CD14-positive monocyte (primary cell): ENCODE data around the gene PLA2G3. TPM values are rescaled to one million over a fixed set of nuclear protein-coding genes. Genes with fewer than 3 reads are reported as not detected.

Experiments used
- DNase-seq, 3 donors: peaks; one replicate each; pipeline ENCODE4 v3.0.0-alpha.2; 2011 to 2022
- H2AFZ ChIP-seq: 2 replicates; pipeline ENCODE4 v1.6.0; 2012; ENCODE audit warnings: mild to moderate bottlenecking, low read depth, low read length, inconsistent platforms; ENCODE audit not compliant: insufficient read depth, poor library complexity, severe bottlenecking
- H3K27ac ChIP-seq, 2 donors: 1 replicate in 1 of 2; 2 replicates in 1 of 2; pipeline ENCODE4 v1.5.1; 2012 to 2013; ENCODE audit warnings: low read length in 2 of 2, control low read depth in 1 of 2, inconsistent platforms in 1 of 2, low read depth in 1 of 2, mild to moderate bottlenecking in 1 of 2
- H3K27me3 ChIP-seq, 2 donors: one replicate each; pipeline versions ENCODE4 v1.6.0 to v1.6.1; 2011 to 2013; ENCODE audit warnings: low read length in 2 of 2; ENCODE audit not compliant: control insufficient read depth in 2 of 2, insufficient read depth in 2 of 2
- H3K36me3 ChIP-seq, 2 donors: replicated peaks in 1 of 2; 1 replicate in 1 of 2; 2 replicates in 1 of 2; pipeline versions ENCODE4 v1.5.1 to v1.6.1; 2012 to 2013; ENCODE audit warnings: low read length in 2 of 2, control low read depth in 1 of 2, inconsistent platforms in 1 of 2, mild to moderate bottlenecking in 1 of 2; ENCODE audit not compliant: insufficient read depth in 2 of 2, control insufficient read depth in 1 of 2
- H3K4me1 ChIP-seq, 2 donors: 1 replicate in 1 of 2; 2 replicates in 1 of 2; pipeline versions ENCODE4 v1.5.1 to v1.6.1; 2012 to 2013; ENCODE audit warnings: low read length in 2 of 2, control low read depth in 1 of 2, inconsistent platforms in 1 of 2, mild to moderate bottlenecking in 1 of 2, moderate library complexity in 1 of 2; ENCODE audit not compliant: insufficient read depth in 2 of 2, control insufficient read depth in 1 of 2
- H3K4me2 ChIP-seq: replicated peaks from 2 replicates; pipeline ENCODE3; 2012; ENCODE audit warnings: low read length, moderate library complexity, mild to moderate bottlenecking; ENCODE audit not compliant: poor library complexity, severe bottlenecking; ENCODE audit errors: extremely low read depth
- H3K4me3 ChIP-seq, 3 experiments: fragments of 200-600 bp in 1 of 3; sonication (generic) in 1 of 3; replicated peaks in 1 of 3; 1 replicate in 2 of 3; 2 replicates in 1 of 3; pipeline ENCODE4 v1.5.1; 2011 to 2013; ENCODE audit warnings: low read length in 3 of 3, mild to moderate bottlenecking in 3 of 3, control low read depth in 2 of 3, low read depth in 2 of 3, inconsistent platforms in 1 of 3, moderate library complexity in 1 of 3
- H3K79me2 ChIP-seq: 2 replicates; pipeline ENCODE4 v1.6.0; 2012; ENCODE audit warnings: mild to moderate bottlenecking, control low read depth, inconsistent platforms, low read length, moderate library complexity; ENCODE audit not compliant: insufficient read depth
- H3K9ac ChIP-seq: 2 replicates; pipeline ENCODE4 v1.6.0; 2017; ENCODE audit warnings: low read length, mild to moderate bottlenecking; ENCODE audit not compliant: insufficient read depth, poor library complexity, severe bottlenecking
- H3K9me3 ChIP-seq, 2 donors: replicated peaks in 1 of 2; 1 replicate in 1 of 2; 2 replicates in 1 of 2; pipeline versions ENCODE4 v1.5.1 to v1.6.1; 2012 to 2013; ENCODE audit warnings: low read length in 2 of 2, control low read depth in 1 of 2; ENCODE audit not compliant: control insufficient read depth in 1 of 2, insufficient read depth in 1 of 2
- H4K20me1 ChIP-seq: 2 replicates; pipeline ENCODE4 v1.6.0; 2012; ENCODE audit warnings: mild to moderate bottlenecking, low read length, control low read depth, moderate library complexity; ENCODE audit not compliant: insufficient read depth
- H3K27ac Mint-ChIP-seq, 7 donors: one replicate each; pipeline ENCODE4 v1.8.0; 2020; ENCODE audit warnings: mild to moderate bottlenecking in 7 of 7, mixed read lengths in 7 of 7, moderate library complexity in 6 of 7, inconsistent platforms in 2 of 7
- H3K27me3 Mint-ChIP-seq, 3 donors: one replicate each; pipeline ENCODE4 v1.8.0; 2021 to 2022; ENCODE audit warnings: low read depth in 3 of 3, mild to moderate bottlenecking in 3 of 3, mixed read lengths in 3 of 3, moderate library complexity in 3 of 3, inconsistent platforms in 1 of 3
- H3K36me3 Mint-ChIP-seq, 2 donors: one replicate each; pipeline ENCODE4 v1.8.0; 2020; ENCODE audit warnings: mixed read lengths in 2 of 2, inconsistent platforms in 1 of 2, mild to moderate bottlenecking in 1 of 2
- H3K4me1 Mint-ChIP-seq: one replicate; pipeline ENCODE4 v1.8.0; 2020; ENCODE audit warnings: mild to moderate bottlenecking, mixed read lengths
- H3K4me3 Mint-ChIP-seq, 2 donors: one replicate each; pipeline ENCODE4 v1.8.0; 2020; ENCODE audit warnings: mild to moderate bottlenecking in 2 of 2, mixed read lengths in 2 of 2, moderate library complexity in 1 of 2
- H3K9me3 Mint-ChIP-seq, 7 donors: one replicate each; pipeline ENCODE4 v1.8.0; 2020 to 2022; ENCODE audit warnings: mixed read lengths in 7 of 7, mild to moderate bottlenecking in 6 of 7, moderate library complexity in 6 of 7, inconsistent platforms in 2 of 7
- CTCF ChIP-seq: fragments of 200-600 bp; IDR thresholded peaks from one replicate; pipeline ENCODE4 v1.8.0; 2022; ENCODE audit warnings: antibody characterized with exemption, mild to moderate bottlenecking
- WGBS: methylation state at CpG from one replicate; pipeline ENCODE4 v1.1.5; 2013; ENCODE audit warnings: missing lambda C conversion rate; ENCODE audit not compliant: insufficient coverage; 5-methylcytosine and 5-hydroxymethylcytosine counted together
- intact Hi-C, 2 donors: fragments of 100-400 bp; cut with micrococcal nuclease; formaldehyde crosslinking; loops; one replicate each; pipeline versions ENCODE4 v1.15.0 to v1.15.1; 2023
- polyA minus RNA-seq: library from RNA; depleted of rRNA, polyadenylated mRNA; stranded (reverse); fragments of >200 nt; gene quantifications from 2 replicates; pipeline ENCODE4 v1.2.3, GENCODE V29; 2012
- polyA plus RNA-seq, 3 donors: library from polyadenylated mRNA; depleted of rRNA in 1 of 3; unstranded in 2 of 3; stranded (reverse) in 1 of 3; fragments of 300-500 nt in 2 of 3; fragments of >200 nt in 1 of 3; fragmentation: Illumina TruSeq in 2 of 3; gene quantifications; 1 replicate in 2 of 3; 2 replicates in 1 of 3; pipeline ENCODE4 v1.2.3, GENCODE V29; 2012 to 2021
- total RNA-seq, 12 experiments: library from RNA in 1 of 12; stranded (reverse) in 1 of 12; fragments of 120-200 nt in 1 of 12; gene quantifications; one replicate each; pipeline ENCODE4 v1.2.4 and lab custom pipeline; 2013 to 2026; ENCODE audit warnings: mixed read lengths in 6 of 12, inconsistent platforms in 1 of 12

PLA2G3 gene
- not detected for total RNA-seq (2013)
- polyA plus RNA-seq (not detected), polyA minus RNA-seq (not detected in 2 replicates), total RNA-seq (lab: John Stamatoyannopoulos, UW) (0 to 0.90 (median 0) reads per million in 11 experiments)

- H3K4me2 ChIP-seq, result no peak within 1 kb of the TSS
- intact Hi-C loops, result no loop called here
- Mint-ChIP-seq H3K4me3 (no peak within 1 kb of the TSS), H3K4me1 (peaks cover 1% of the 10 kb centered on the region), H3K27me3 (peaks cover 4 to 14% (median 13%) of the 10 kb centered on the region in 3 donors), H3K9me3 (peaks cover 0 to 4% (median 2%) of the 10 kb centered on the region in 7 donors), H3K27ac (no peak within 1 kb of the TSS), H3K36me3 (no peaks in the 10 kb centered on the region)
- peaks cover 0 to 2% of the 10 kb centered on the region in 2 donors for H3K27me3 ChIP-seq
- no peaks in the 10 kb centered on the region for H4K20me1 ChIP-seq
- WGBS, result 74% methylated on average over 21 of the region's 24 CpGs
- no peak within 1 kb of the TSS for H3K4me3 ChIP-seq
- H3K79me2 ChIP-seq, result no peaks in the 10 kb centered on the region
- H3K27ac ChIP-seq, result no peak within 1 kb of the TSS
- no peak for DNase-seq
- H3K4me1 ChIP-seq, result no peaks in the 10 kb centered on the region
- TF ChIP-seq CTCF, result no peak
- H3K9ac ChIP-seq, result no peak within 1 kb of the TSS
- H3K9me3 ChIP-seq, result no peaks in the 10 kb centered on the region
- H3K36me3 ChIP-seq, result no peaks in the 10 kb centered on the region
- no peak within 1 kb of the TSS for H2AFZ ChIP-seq
These were observed at the start of gene PLA2G3 for GRCh38 chr22:31139866-31140716. PLA2G3 (minus strand) TSS chr22:31140508; CDS start chr22:31140354, 154 bp downstream.

- DNase-seq, result no peak
- Histone ChIP-seq H3K27ac (no peak overlapping the region), H3K36me3 (peaks cover 34 to 60% of the 10 kb centered on the region in 2 donors), H3K4me1 (no peaks in the 10 kb centered on the region), H3K27me3 (no peaks in the 10 kb centered on the region), H3K9me3 (no peaks in the 10 kb centered on the region), H3K9ac (no peak overlapping the region), H3K4me2 (no peak overlapping the region), H3K79me2 (peaks cover 9% of the 10 kb centered on the region), H2AFZ (no peak overlapping the region), H4K20me1 (peaks cover 43% of the 10 kb centered on the region), H3K4me3 (no peak overlapping the region)
- H3K27me3 Mint-ChIP-seq, result no peaks in the 10 kb centered on the region
- WGBS, result 100% methylated on average over 4 of the region's 6 CpGs
- peak overlapping the region in 2 of 7 donors; percentile 38 to 42 for H3K27ac Mint-ChIP-seq
- H3K36me3 Mint-ChIP-seq, result peaks cover 43 to 74% of the 10 kb centered on the region in 2 donors
- no peaks in the 10 kb centered on the region for H3K4me1 Mint-ChIP-seq
- H3K9me3 Mint-ChIP-seq, result peaks cover 0 to 3% (median 0%) of the 10 kb centered on the region in 7 donors
- intact Hi-C loops, result no loop called here
- TF ChIP-seq CTCF, result no peak
- no peak overlapping the region for H3K4me3 Mint-ChIP-seq
These were observed 47.3 kb upstream of the PLA2G3 start for GRCh38 chr22:31187627-31188026.
